Uterus (tissue), 4 donors: Measurements from ENCODE around the gene SIRT3. TPM values are rescaled to one million over a fixed set of nuclear protein-coding genes. Genes with fewer than 3 reads are reported as not detected.

Experiments
- DNase-seq, 2 donors: peaks; one replicate each; pipeline ENCODE4 v3.0.0-alpha.2; 2019 to 2020
- H3K27ac ChIP-seq, 2 donors: fragments of 200-600 bp; sonication (generic); 1 replicate in 1 of 2; 2 replicates in 1 of 2; pipeline ENCODE4 v1.5.1; 2016 to 2018
- H3K27me3 ChIP-seq, 2 donors: fragments of 200-600 bp; sonication (generic); one replicate each; pipeline ENCODE4 v1.5.1; 2018 to 2019; ENCODE audit warnings: control low read depth in 1 of 2
- H3K36me3 ChIP-seq, 2 donors: fragments of 200-600 bp; sonication (generic); one replicate each; pipeline ENCODE4 v1.5.1; 2019; ENCODE audit warnings: control low read depth in 1 of 2
- H3K4me1 ChIP-seq, 2 donors: fragments of 200-600 bp; sonication (generic); one replicate each; pipeline ENCODE4 v1.5.1; 2018 to 2019; ENCODE audit warnings: control low read depth in 1 of 2
- H3K4me3 ChIP-seq, 2 donors: fragments of 200-600 bp; sonication (generic); 1 replicate in 1 of 2; 2 replicates in 1 of 2; pipeline ENCODE4 v1.5.1; 2018 to 2019; ENCODE audit warnings: mild to moderate bottlenecking in 1 of 2
- H3K9me3 ChIP-seq, 2 donors: fragments of 200-600 bp; sonication (generic); one replicate each; pipeline ENCODE4 v1.5.1; 2019; ENCODE audit warnings: control low read depth in 1 of 2
- POLR2A ChIP-seq, 2 donors: fragments of 450-650 bp; IDR thresholded peaks; one replicate each; pipeline ENCODE4 v1.6.1; 2016; ENCODE audit warnings: antibody characterized with exemption in 2 of 2, mild to moderate bottlenecking in 1 of 2, moderate library complexity in 1 of 2
- intact Hi-C: fragments of 100-400 bp; cut with DNase I; formaldehyde crosslinking; loops from one replicate; pipeline ENCODE4 v1.15.1; 2023; ENCODE audit warnings: low total_unique reads
- total RNA-seq, 4 donors: library from RNA; depleted of rRNA in 3 of 4; stranded (reverse); fragments of >200 nt in 3 of 4; gene quantifications; one replicate each; pipeline versions ENCODE4 v1.1.0 to v1.2.4, GENCODE V29; 2014 to 2023
- TF ChIP-seq, protein P1 (sequence below), 4 experiments: fragments of 200-600 bp in 2 of 4; fragments of 450-650 bp in 2 of 4; sonication (generic) in 2 of 4; IDR thresholded peaks; one replicate each; pipeline ENCODE4 v1.5.1; 2016 to 2019; ENCODE audit warnings: antibody characterized with exemption in 4 of 4, mild to moderate bottlenecking in 2 of 4, moderate library complexity in 1 of 4
- donor health status: DM: yes; HTN: yes; CAD: no.

The SIRT3 gene
- total RNA-seq, 4 donors from 2014 or later: 1.5 to 25.9 (median 9.8) TPM

DNA sequence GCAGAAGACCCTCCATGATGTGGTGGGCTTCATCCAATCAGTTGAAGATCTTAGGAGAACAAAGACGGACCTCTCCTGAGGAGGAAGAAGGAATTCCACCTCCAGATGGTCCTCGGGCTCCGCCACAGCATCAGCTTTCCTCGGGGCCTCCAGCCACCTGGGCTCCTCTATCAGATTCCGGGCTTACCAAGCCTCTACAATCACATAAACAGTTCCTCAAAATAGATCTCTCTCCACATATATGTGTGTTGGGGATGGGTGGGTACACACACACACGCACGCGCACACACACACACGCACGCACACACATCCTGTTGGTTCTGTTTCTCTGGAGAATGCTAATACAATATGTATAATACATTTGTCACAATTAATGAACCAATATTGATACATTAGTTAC is 23.3 kb upstream of the SIRT3 start:
- no peak for DNase-seq
- Histone ChIP-seq H3K9me3 (no peaks in the 10 kb centered on the region), H3K27me3 (no peaks in the 10 kb centered on the region), H3K4me3 (no peak overlapping the region), H3K4me1 (no peaks in the 10 kb centered on the region), H3K36me3 (no peaks in the 10 kb centered on the region), H3K27ac (no peak overlapping the region)
- TF ChIP-seq, protein P1, sequence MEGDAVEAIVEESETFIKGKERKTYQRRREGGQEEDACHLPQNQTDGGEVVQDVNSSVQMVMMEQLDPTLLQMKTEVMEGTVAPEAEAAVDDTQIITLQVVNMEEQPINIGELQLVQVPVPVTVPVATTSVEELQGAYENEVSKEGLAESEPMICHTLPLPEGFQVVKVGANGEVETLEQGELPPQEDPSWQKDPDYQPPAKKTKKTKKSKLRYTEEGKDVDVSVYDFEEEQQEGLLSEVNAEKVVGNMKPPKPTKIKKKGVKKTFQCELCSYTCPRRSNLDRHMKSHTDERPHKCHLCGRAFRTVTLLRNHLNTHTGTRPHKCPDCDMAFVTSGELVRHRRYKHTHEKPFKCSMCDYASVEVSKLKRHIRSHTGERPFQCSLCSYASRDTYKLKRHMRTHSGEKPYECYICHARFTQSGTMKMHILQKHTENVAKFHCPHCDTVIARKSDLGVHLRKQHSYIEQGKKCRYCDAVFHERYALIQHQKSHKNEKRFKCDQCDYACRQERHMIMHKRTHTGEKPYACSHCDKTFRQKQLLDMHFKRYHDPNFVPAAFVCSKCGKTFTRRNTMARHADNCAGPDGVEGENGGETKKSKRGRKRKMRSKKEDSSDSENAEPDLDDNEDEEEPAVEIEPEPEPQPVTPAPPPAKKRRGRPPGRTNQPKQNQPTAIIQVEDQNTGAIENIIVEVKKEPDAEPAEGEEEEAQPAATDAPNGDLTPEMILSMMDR (IDR thresholded peaks at IDR 0.05): no peak
- no peak for TF ChIP-seq POLR2A (IDR thresholded peaks at IDR 0.05)
- intact Hi-C loops: no loop called here

DNA sequence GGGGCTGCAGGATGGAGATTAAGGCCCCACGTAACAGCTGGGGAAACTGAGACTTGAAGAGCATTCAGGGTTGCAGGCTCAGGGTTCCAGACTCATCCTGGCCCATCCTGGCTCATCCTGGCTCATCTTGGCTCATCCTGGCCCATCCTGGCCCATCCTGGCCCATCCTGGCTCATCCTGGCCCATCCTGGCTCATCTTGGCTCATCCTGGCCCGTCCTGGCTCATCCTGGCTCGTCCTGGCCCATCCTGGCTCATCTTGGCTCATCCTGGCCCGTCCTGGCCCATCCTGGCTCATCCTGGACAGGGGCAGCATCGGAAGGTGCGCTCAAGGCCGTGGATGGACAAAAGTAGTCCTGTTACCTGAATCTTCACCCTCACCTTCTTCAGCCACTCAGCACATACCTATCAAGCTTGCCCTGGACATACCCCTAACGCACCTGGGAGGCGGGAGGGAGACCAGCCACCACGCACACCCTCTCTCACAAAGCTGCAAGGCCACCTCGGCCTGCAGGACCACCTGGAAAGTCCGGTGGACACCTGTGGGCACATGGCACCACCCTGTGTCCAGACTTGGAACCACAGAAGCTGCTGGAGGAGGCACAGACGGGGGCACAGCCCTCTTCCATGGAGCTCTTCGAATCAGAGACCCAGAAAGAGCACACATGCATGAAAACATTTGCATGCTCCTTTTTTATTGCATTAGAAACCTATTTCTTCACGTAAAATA is 21.8 kb upstream of the SIRT3 start:
- Histone ChIP-seq H3K4me1 (no peaks in the 10 kb centered on the region), H3K4me3 (no peak overlapping the region), H3K9me3 (no peaks in the 10 kb centered on the region), H3K27ac (no peak overlapping the region), H3K27me3 (no peaks in the 10 kb centered on the region), H3K36me3 (no peaks in the 10 kb centered on the region)
- no peak for TF ChIP-seq POLR2A (IDR thresholded peaks at IDR 0.05)
- TF ChIP-seq, protein P1 (IDR thresholded peaks at IDR 0.05): no peak
- intact Hi-C loops: no loop called here
- DNase-seq: no peak

DNA sequence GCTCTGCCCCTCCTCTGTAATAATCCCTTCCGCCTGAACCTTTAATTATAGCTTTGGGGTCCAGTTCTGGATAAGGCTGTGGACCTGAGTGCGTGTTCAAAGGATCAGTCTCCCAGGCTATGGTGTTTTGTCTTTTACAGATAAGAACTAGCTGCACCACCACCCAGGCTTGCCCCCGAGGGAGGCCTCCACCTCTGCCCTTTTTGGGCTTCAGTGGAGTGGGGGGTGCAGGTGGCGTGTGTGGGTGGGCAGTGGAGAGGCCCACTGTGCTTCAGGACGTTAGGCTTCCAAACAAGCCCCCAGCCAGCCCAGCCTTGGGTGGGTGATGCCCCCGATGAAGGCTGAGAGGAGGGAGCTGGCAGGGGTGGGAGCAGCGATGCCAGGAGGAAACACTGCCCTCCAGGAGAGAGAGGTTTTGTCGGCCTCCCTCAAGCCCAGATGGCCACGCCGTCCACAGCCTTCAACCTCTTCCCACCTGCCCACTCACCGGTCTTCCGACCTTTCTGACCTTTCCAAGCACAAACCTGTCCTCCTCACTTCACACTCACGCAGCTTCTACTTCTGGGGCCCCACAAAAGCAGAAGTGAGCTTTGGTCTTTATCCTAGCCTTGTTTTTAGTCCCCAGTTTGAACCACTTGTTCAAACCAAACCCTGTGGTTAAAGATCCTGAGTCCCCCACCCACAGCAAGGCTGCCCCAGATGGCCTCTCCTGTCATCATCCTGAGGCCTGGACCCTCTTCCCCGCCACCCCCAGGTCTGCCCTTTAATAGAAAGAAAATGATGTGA is 21.0 kb upstream of the SIRT3 start:
- TF ChIP-seq, protein P1 (IDR thresholded peaks at IDR 0.05): no peak
- no peak for TF ChIP-seq POLR2A (IDR thresholded peaks at IDR 0.05)
- Histone ChIP-seq H3K9me3 (no peaks in the 10 kb centered on the region), H3K4me3 (no peak overlapping the region), H3K4me1 (no peaks in the 10 kb centered on the region), H3K27me3 (no peaks in the 10 kb centered on the region), H3K27ac (no peak overlapping the region), H3K36me3 (no peaks in the 10 kb centered on the region)
- DNase-seq: no peak
- intact Hi-C loops: no loop called here

DNA sequence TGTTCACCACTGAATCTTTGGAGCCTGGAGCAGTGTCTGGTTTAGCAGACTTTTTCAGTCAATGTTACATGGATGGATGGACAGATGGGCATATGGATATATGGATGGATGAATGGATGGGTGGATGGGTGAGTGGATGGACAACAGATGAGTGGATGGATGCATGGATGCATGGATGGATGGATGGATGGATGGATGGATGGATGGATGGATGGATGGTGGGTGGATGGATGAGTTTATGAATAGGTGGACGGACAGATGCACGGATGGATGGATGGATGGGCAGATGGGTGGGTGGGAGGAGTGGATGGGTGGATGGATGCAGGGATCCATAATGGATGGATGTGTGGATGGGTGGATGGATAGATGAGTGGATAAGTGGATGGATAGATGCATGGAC is 19.7 kb upstream of the SIRT3 start:
- no peaks in the 10 kb centered on the region for H3K36me3 ChIP-seq
- no peaks in the 10 kb centered on the region for H3K27me3 ChIP-seq
- H3K27ac ChIP-seq: no peak overlapping the region
- no peaks in the 10 kb centered on the region for H3K9me3 ChIP-seq
- no peaks in the 10 kb centered on the region for H3K4me1 ChIP-seq
- no peak for TF ChIP-seq POLR2A (IDR thresholded peaks at IDR 0.05)
- TF ChIP-seq, protein P1 (IDR thresholded peaks at IDR 0.05): no peak
- no peak for DNase-seq
- no peak overlapping the region for H3K4me3 ChIP-seq
- intact Hi-C loops: no loop called here

DNA sequence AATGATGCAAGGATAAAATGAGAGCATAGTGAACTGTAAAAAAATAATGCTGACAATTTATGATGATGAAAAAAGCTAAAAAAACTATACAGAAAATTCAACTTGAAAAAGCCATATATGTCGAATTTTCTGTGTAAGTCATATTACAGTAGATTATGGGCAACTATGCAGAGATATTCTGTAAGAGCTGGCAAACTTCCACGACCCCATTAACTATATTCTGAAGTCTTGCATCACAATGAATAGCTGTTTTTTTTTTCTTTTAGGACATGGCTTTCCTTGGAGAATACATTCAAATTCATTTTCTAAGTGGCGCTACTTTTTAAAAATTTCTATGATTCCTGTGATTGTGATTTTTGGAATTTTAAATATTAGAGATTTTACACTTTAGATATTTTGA is 19.0 kb upstream of the SIRT3 start:
- Histone ChIP-seq H3K27me3 (no peaks in the 10 kb centered on the region), H3K4me3 (no peak overlapping the region), H3K36me3 (no peaks in the 10 kb centered on the region), H3K9me3 (no peaks in the 10 kb centered on the region), H3K4me1 (no peaks in the 10 kb centered on the region), H3K27ac (no peak overlapping the region)
- intact Hi-C loops: no loop called here
- DNase-seq: no peak
- TF ChIP-seq, protein P1 (IDR thresholded peaks at IDR 0.05): no peak
- no peak for TF ChIP-seq POLR2A (IDR thresholded peaks at IDR 0.05)
